A673 (cell line): ENCODE measurements around the gene CYTH1.

Source experiments
- CTCF ChIP-seq: fragments of 300-800, 200-600 bp; sonication (generic); conservative IDR thresholded peaks from 2 replicates; pipeline ENCODE4 v1.5.1; 2017; ENCODE audit warnings: low read depth, mild to moderate bottlenecking, antibody characterized with exemption, low read length, moderate library complexity, mixed read lengths
- EZH2 ChIP-seq: fragments of 200-600 bp; sonication (generic); IDR thresholded peaks from 2 replicates; pipeline ENCODE4 v1.6.1; 2017; ENCODE audit warnings: borderline replicate concordance, low read depth, mild to moderate bottlenecking, mixed read lengths, antibody characterized with exemption, low read length; ENCODE audit not compliant: poor library complexity, severe bottlenecking

- TF ChIP-seq CTCF = no peak
- TF ChIP-seq EZH2 = no peak
These were observed 28.5 kb downstream of the CYTH1 start for GRCh38 chr17:78753316-78754250.
